Mucosa of gallbladder (tissue), 1 donor: ENCODE results near the gene EPB41L2. TPM values are rescaled to one million over a fixed set of nuclear protein-coding genes. Genes with fewer than 3 reads are reported as not detected.
A peak's percentile ranks its signal among the peaks of the same experiment; 100 is the strongest.
"Not testable (repeated sequence)": the region's sequence is repeated elsewhere in the genome, so short reads cannot be mapped to it uniquely, and the experiment has no call there.

Source experiments
- DNase-seq: peaks from one replicate; pipeline ENCODE4 v3.0.0-alpha.2; 2020; ENCODE audit warnings: low spot score
- total RNA-seq: library from RNA; stranded (reverse); gene quantifications from one replicate; pipeline ENCODE4 v1.2.1, GENCODE V29; 2021
- donor health status: DM: no; HTN: no; CAD: no.

Gene EPB41L2
- 110 TPM for total RNA-seq

GRCh38 chr6:131063028-131063763 lies at the start of gene EPB41L2:
TSS of gene EPB41L2 (minus strand) at chr6:131063245. CDS start at chr6:130956485, 106,760 bp downstream.
- DNase-seq = peak; percentile 90

GRCh38 chr6:131112249-131112648 lies 49.2 kb upstream of the EPB41L2 start:
- no peak for DNase-seq

DNA sequence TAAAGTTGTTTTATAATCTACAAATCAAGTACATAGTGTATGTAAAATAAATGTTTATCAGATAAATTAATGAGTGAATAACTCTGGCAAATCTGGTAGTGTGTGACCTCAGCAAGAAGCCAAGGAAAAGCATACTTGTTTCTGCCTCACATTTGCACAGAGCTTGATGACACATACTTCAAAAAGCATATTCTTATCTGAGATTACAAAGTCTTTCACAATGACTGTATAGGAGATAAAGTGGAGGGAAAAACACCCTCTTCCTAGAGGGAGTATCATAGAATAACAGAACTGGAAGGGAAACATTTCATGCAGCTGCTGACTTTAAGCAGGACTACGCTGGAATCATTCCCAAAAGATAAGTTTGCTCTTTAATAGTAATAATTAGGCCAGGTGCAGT lies 44.1 kb upstream of the EPB41L2 start:
- no peak for DNase-seq

- no peak for DNase-seq
Observed at GRCh38 chr6:131103901-131104300, 40.9 kb upstream of the EPB41L2 start.

DNA sequence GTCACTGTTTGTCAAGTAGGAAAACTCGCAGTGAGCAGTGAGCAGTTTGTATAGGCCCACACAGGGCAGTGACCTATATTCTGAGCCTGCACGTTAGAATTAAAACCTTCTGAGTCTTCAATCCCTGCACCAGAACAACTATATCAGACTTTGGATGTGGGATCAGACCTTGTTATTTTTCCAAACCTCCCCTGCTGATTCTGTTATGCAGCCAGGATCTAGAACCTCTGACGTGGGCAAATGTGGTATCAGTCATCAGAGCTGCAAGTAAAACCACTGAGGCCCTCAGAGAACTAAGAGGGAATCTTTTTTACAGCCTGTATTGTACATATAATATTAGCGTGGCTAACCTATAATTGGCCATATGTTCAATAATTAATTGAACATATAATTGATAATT lies 40.3 kb upstream of the EPB41L2 start:
- DNase-seq = no peak

DNA sequence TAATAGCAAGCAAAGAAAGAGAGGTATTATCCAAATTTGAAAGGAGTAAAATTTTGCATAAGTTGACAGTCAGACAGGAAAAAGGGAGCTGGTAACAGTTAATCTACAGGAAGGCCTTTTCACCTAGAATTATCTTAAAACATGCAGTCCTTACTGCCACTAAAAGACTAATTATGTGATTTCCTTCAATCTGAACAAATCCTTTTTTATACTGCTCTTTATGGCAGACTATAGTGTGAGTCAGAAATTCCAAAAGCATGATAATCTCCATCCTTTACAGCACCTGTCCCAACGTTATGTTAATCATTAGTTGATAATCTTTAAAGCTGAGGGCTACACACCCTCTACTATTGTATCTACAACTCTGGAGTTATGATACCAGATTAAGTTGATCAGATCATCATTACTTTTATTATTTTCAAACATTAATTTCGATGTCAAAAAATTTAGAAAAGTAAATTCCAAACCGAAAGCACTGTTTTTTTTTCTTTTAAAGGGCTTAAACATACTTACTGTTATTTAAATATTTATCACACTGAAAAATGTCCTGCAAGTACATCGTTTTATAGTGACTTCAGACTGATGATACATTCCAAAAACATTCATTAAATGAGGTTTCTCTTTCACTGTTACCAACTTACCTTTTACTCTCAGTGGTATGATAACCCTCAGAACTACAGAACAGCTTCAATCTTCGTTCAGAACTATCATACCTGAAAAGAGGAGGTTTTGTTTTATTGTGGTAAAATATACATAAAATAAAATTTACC lies 39.1 kb upstream of the EPB41L2 start:
- no peak for DNase-seq

GRCh38 chr6:131096786-131097185 lies 33.7 kb upstream of the EPB41L2 start:
- DNase-seq = no peak

GRCh38 chr6:131093334-131093733 lies 30.3 kb upstream of the EPB41L2 start:
- DNase-seq = no peak

GRCh38 chr6:131091944-131092343 lies 28.9 kb upstream of the EPB41L2 start:
- not testable (repeated sequence) for DNase-seq

- DNase-seq = not testable (repeated sequence)
Observed at GRCh38 chr6:131090339-131090738, 27.3 kb upstream of the EPB41L2 start.

DNA sequence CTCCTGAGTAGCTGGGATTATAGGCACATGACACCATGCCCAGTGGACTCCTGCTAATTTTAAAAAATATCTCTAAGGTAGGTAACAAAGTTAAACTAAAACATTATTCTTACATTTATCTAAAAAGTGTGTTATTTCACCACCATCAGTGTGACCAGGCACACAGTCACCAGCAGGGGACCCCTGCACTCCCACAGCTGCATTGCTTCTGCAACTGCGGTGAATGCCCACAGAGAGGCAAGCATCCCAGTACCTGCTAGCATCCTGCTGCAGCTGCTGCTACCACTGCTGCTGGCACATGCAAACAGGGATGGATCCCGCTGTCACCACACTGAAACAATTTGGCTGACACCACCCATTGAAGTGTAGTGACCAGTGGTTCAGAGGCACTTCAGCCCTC lies 21.9 kb upstream of the EPB41L2 start:
- no peak for DNase-seq

- no peak for DNase-seq
Observed at GRCh38 chr6:131083687-131084086, 20.6 kb upstream of the EPB41L2 start.

DNA sequence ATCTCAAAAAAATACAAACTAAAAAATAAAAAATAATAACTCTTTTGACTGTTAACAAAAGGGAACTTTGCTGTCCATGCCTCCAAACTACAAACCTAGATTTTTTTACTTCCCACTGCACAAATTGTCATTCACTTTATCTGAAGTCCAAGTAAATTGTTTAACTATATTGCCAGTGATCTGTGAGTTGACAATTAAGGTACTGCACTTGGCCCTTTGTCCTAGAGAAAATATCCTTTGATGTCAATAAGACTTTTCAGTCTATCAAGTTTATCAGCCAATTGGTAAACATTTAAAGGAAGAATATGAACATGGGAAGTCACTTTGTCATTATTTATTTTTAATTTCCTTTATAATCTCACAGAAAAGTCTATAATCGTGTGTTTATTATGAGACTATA lies 19.3 kb upstream of the EPB41L2 start:
- no peak for DNase-seq

GRCh38 chr6:131080084-131080483 lies 17.0 kb upstream of the EPB41L2 start:
- no peak for DNase-seq

GRCh38 chr6:131073577-131073976 lies 10.5 kb upstream of the EPB41L2 start:
- no peak for DNase-seq

DNA sequence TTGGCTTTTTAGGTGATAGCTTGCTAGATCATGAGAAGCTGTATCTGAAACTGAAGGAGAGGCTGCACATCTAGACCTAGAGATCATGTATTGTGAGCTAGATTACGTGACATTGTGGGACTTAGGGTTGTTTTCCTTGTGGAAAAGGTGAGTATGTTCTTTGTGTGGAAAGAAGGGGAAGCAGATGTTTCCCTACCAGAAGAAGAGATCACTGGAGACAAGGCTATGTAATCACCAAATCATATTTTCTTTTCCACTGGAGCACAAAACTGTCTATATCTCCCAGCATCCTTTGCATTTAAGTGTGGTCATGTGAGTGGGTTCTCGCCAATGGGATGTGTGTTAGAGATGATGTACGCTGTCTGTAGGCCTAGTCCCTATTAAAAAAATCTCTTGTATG lies 7.0 kb upstream of the EPB41L2 start:
- no peak for DNase-seq

DNA sequence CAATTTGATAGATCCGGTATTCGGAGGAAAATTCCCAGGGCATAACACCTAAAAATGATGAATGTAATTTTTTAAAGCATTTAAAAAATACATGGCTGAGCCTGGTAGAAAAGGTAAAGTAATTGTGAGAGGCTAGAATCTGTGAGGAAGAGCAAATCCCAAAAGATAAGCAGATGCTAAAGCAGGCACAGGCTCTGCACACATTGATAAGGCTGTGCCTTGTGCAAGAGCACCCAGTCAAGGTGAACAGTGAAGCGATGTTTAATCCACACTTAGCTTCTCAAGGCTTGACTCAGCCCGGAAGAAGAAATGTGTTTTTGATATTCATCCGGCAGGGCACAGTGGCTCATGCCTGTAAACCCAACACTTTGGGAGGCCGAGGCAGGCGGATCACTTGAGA lies 5.1 kb upstream of the EPB41L2 start:
- DNase-seq = no peak

GRCh38 chr6:131067521-131067920 lies 4.5 kb upstream of the EPB41L2 start:
- no peak for DNase-seq

DNA sequence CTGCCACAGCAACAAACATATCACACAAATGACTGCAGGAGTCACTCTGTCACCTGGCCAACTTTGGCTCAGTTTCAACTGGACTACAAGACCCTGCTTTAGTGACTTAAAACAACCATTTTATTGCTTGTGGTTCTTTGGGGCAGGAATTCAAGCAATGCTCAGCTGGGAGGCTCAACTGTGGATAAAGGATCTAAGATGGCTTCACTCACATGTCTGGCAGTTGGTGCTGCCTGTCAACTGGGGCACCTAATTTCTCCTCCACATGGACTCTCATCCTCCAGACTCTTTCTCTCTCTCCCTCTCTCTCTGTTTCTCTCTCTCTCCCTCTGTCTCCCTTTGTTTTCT lies 2.8 kb upstream of the EPB41L2 start:
- no peak for DNase-seq

- DNase-seq = no peak
Observed at GRCh38 chr6:131065112-131065823, 2.2 kb upstream of the EPB41L2 start.

DNA sequence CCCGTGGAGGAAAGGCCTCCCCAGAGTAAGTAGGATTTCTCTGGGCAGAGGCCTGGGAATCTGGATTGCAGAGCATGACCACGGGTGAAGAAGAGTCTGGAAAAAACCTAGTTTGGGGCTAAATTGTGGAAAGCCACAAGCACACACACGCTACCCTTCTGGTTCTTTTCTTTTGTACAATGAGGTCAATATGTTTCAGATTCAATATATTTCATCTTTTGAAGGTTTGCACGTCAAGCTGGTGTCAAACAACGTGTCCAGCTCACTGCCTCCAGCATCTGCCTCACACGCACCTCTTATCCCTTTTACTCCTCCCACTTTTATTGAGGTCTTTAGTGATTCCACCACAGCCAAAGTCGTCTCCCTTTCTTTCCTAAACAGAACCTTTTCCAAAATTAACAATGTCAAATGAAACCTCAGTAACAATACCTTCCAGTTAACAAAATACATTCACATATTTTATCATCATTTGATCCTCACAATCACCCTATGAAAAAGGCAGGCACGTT lies 773 bp upstream of the EPB41L2 start:
- DNase-seq = no peak

- DNase-seq = peak; percentile 11
Observed at GRCh38 chr6:131062241-131063027, 611 bp downstream of the EPB41L2 start.
